Measurements from ENCODE around the gene NDUFV1.
"Not testable (repeated sequence)": the region's sequence is repeated elsewhere in the genome, so short reads cannot be mapped to it uniquely, and the experiment has no call there.

NDUFV1 gene

DNA sequence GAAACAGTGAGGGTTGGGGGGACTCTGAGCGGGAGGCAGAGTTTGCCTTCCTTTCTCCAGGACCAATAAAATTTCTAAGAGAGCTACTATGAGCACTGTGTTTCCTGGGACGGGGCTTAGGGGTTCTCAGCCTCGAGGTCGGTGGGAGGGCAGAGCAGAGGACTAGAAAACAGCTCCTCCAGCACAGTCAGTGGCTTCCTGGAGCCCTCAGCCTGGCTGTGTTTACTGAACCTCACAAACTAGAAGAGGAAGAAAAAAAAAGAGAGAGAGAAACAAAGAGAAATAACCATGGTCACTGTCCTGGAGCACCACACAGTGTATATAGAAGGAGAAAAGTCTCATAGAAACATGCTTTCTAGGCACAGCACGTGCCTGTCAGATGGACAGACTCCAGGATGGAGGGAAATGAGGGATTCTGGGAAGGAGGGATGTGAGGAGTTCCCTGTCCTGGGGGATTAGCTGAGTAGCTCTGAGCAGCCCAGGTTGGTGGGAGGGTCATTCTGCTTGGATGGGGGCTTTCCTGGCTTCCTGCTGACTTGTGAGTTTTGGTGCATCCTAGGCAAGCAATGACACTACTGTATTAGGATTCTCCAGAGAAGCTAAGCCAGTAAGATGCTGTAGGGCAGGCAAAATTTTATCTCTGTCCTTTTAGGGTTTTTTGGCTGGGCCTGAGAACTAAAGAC lies 20.0 kb upstream of the NDUFV1 start:
- DNase-seq (ENCODE audit: low read depth) = no peak

DNA sequence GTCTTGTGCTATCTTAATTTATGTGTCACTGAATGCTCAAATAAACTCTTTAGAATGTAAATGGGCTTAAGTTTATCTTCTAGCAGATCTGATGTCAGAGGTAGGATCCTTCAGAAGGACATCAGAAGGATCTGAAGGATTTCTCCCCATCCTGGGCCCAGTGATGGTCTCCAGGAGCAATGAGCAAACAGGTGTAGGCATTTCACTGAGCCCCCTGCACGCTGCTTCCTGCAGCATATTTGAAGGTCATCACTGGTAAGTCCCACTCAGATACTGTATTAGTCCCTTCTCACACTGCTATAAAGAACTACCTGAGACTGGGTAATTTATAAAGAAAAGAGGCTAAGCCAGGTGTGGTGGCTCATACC lies 18.6 kb upstream of the NDUFV1 start:
- no peak for DNase-seq (ENCODE audit: low read depth)

DNA sequence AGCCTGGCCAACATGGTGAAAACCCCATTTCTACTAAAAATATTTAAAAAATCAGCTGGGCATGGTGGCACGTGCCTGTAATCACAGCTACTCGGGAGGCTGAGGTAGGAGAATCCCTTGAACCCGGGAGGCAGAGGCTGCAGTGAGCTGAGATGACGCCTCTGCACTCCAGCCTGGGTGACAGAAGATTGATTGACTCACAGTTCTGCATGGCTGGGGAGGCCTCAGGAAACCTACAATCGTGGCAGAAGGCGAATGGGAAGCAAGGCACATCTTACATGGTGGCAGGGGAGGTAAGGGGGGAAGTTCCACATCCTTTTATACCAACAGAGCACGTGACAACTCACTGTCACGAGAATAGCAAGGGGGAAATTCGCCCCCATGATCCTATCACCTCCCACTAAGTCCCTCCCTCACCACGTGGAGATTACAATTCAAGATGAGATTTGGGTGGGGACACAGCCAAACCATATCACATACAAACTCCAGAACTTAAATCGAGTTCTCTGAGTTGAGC lies 17.8 kb upstream of the NDUFV1 start:
- DNase-seq (ENCODE audit: low read depth) = not testable (repeated sequence)

DNA sequence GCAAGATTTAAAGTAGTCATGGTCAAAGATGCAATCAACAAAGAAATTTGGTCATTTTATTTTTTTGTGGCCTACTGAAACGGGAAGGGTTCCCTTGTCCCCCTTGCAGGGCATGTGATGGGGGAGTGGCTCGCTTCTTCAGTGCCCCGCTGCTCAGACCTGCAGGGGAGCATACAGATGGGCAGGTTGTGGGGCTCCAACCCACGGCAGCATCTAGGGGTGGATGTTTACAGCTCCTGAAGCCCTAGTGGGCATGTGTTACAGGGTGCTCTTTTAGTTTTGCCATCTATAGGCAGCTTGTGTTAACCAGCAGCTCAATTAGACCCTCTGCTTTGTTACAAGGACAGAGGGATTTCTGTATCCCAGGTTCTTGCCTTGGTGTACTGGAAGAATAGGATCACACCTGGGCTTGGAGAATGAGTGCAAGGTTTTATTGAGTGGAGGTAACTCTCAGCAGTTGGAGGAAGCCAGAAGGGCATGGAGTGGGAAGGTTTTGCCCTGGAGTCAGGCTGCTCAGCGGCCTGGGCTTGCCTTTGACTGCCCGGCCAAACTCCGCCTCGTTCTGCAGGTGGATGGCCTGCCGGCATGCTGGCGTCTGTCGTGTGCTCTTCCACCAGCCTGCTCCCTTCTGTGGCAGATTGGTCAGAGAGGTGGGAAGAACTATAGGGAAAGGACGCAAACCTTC lies 13.7 kb upstream of the NDUFV1 start:
- DNase-seq (ENCODE audit: low read depth) = no peak

DNA sequence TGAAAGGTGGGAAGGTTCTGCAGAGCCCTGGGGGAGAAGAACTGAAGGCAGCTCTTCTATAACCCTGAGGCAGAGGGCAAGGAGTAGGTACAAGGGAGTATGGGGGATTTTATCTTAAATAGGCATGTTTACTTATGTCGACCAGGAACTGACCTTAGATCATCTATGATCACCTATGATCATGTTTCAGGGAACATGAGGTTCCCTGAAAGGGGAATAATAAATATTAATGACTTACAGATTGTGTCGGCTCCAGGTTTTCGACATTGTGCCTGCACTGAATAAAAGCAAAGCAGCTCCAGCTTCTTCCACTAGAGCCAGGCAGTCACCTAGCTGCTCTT lies 13.2 kb upstream of the NDUFV1 start:
- no peak for DNase-seq (ENCODE audit: low read depth)

DNA sequence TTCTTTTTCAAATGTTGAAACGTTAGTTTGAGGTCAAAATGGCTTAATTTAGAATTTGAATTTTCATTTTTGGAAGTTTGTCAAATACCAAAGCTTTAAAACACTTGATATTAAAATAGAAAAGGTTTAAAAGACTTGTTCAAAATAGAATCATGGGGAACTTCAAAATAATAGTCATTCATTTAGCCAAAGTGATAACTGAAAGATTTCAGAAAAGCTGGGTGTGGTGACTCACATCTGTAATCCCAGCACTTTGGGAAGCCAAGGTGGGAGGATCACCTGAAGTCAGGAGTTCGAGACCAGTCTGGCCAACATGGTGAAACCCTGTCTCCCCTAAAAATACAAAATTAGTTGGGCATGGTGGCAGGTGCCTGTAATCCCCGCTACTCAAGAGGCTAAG lies 12.3 kb upstream of the NDUFV1 start:
- no peak for DNase-seq (ENCODE audit: low read depth)

DNA sequence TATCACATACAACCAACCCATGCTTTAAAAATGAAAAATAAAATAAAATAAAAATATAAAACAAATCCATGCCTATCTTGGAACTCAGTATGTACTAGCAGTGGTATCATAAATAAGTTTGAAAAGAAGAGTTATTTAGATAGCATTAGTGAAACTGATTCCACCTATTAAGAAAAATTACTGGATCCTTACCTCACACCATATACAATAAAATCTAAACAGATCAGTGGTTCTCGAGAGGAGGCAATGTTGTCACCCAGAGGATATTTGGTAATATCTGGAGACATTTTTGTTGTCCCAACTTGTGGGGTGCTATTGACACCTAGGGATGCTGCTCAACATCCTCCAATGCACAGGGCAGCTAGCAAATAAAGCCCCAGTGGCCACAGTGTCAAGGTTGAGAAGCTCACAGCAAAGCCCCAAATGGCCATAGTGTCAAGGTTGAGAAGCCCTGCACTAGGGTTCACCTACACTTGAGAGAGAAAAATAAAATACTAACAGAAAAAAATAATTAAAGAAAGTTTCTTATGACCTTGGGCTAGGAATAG lies 9.9 kb upstream of the NDUFV1 start:
- DNase-seq (ENCODE audit: low read depth) = no peak

DNA sequence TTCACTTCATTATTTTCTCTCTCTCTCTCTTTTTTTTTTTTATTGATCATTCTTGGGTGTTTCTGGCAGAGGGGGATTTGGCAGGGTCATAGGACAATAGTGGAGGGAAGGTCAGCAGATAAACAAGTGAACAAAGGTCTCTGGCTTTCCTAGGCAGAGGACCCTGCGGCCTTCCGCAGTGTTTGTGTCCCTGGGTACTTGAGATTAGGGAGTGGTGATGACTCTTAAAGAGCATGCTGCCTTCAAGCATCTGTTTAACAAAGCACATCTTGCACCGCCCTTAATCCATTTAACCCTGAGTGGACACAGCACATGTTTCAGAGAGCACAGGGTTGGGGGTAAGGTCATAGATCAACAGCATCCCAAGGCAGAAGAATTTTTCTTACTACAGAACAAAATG lies 9.3 kb upstream of the NDUFV1 start:
- not testable (repeated sequence) for DNase-seq (ENCODE audit: low read depth)

DNA sequence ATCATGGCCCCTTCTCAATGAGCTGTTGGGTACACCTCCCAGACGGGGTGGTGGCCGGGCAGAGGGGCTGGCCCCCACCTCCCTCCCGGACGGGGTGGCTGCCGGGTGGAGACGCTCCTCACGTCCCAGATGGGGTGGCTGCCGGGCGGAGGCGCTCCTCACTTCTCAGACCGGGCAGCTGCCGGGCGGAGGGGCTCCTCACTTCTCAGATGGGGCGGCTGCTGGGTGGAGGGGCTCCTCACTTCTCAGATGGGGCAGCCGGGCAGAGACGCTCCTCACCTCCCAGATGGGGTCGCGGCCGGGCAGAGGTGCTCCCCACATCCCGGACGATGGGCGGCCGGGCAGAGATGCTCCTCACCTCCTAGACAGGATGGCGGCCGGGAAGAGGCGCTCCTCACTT lies 8.8 kb upstream of the NDUFV1 start:
- not testable (repeated sequence) for DNase-seq (ENCODE audit: low read depth)

DNA sequence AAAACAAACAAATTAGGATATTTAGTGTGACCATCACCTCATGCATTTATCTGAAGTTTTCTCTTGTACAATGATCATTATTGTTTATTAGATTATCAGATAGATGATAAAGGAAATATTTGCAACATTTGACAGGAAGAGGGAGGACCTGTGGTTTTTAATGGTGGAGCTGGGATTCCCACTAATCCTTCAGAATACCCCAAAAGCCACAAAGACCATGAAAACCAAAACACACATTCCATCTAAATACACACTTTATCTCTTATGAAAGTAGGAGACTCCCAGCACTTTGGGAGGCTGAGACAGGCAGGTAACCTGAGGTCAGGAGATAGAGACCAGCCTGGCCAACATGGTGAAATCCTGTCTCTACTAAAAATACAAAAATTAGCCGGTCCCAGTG lies 7.6 kb upstream of the NDUFV1 start:
- no peak for DNase-seq (ENCODE audit: low read depth)

DNA sequence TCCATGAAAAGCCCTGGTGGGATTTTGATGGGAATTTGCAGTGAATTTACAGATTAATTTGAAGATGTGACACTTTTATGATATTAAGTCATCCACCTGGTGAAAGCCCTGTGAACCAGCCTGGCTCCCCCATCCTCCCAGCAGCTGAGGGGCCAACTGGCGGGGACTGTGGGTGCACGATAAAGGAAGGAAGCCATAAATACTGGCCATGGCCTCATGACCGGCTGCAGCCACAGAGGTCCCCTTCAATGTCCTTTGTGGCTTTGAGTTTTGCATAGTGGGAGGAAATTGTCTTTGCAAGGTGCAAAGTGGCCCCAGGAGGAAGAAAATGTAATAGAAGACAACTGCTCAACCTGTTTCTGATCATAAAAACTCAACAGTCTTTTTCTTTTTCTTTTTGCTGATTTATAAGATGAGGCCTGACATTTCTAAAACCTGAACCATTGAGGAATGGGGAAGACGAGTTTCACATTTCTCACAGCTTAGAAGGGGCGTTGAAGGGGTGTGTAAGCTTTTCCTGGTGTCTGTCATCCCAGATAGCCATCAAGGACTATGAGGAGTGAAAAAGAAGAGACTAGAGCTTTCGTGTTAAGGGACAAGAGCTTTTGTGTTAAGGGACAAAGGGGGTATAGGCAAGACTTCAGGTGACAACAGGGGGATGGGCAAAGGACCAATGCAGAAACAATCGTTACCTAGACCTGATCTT lies 6.3 kb upstream of the NDUFV1 start:
- no peak for DNase-seq (ENCODE audit: low read depth)

DNA sequence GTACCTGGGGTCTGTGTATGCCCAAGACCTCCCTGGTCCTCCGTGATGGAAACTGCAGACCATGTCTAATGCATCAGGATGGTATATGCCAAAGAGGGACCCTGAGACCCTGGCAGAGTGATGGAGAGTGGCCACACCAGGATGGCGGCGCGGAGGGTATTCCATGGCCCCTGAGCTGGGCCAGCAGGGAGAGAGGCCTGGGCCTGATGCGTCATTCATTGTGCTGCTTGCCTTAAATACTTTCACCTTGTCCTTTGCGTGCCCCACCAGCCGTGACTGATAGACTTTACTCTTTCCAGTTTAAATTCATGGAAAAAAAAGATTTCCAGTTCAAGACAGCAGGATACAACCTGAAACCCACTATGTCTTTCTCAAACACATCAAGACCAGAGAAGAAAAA lies 5.6 kb upstream of the NDUFV1 start:
- DNase-seq (ENCODE audit: low read depth) = no peak

DNA sequence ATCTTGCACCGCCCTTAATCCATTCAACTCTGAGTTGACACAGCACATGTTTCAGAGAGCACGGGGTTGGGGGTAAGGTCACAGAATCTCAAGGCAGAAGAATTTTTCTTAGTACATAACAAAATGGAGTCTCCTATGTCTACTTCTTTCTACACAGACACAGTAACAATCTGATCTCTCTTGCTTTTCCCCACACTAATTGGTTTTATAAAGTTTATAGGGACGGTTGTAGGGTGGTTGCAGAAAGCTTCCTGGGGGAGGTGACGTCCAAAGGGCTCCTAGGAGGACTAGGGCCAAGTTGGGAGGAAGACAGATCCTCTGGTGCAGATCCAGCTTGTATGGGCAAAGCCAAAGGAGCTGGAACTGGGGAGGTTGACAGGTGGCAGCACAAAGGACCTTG lies 2.6 kb upstream of the NDUFV1 start:
- DNase-seq (ENCODE audit: low read depth) = not testable (repeated sequence)

DNA sequence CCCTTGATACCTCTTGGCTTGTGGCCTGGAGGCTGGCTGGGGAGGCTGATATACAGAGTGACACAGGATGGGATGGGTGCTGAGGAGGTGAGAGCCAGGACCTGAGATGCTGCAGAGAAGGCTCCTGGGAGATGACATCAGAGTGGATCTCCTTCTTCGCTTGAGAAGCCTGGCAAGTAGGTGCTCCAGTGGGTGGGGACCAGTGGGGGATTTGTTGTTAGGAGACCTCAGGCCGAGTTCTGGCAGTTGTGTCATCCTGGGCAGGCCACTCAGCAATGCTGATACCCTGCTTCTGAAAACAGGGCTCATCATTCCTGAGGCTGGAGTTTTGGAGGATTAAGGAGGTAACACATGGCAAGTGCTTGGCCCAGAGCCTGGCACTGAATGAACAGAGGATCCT lies 1.9 kb upstream of the NDUFV1 start:
- DNase-seq (ENCODE audit: low read depth) = no peak

DNA sequence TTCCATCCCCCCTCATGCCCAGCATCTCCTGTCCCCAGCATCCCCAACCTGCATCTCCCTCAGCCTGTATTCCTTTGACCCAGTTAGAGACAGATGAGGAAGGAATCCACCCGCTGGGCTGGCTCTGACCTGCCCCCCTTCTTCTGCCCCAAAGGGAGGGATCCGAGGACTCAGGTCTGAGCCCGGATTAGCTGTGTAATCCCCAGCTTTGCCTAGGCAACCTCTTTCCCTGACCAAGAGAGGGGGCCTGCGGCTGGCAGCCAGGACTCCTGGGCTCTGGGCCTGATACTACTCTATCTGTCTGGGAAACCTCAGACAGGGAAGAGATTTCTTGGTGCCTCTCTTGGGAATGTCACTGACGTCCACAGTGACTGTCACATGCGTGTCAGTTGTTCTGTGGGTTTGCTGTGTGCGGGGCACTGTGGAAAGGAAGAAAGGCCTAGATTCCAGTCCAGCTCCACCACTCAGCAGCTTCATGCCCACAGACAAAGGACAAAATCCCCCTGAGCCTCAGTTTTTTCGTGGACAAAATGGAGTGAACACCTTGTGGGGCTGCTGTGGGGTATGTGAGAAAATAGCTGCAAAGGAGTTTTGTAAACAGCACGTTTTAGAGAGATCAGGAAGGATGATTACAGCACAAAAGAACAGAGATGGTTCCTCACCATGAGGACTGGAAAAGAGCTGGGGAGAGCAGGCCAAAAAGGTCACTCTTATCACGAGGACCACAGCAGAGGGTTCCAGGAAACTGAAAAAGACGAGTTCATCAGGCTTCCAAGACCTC lies 1.3 kb upstream of the NDUFV1 start:
- DNase-seq (ENCODE audit: low read depth) = no peak

DNA sequence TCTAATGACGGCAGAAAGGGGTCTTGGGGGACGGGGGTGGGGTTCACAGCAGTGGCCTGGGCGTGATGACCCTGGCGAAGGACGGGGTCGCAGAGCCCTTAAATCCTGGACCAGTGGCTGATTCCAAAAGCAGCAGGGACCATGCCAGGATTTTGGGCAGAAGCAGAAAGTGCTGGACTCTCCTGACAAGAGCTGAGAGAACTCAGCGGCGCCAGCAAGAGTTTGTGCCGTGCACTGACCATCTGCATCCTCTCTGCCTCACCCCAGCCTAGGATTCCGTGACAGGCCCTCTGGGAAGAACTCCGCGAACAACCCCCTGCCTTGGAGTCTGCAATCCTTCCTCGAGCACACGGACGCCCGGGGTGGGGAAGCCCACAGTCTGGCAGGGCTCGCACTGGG lies 644 bp upstream of the NDUFV1 start:
- DNase-seq (ENCODE audit: low read depth) = no peak

DNA sequence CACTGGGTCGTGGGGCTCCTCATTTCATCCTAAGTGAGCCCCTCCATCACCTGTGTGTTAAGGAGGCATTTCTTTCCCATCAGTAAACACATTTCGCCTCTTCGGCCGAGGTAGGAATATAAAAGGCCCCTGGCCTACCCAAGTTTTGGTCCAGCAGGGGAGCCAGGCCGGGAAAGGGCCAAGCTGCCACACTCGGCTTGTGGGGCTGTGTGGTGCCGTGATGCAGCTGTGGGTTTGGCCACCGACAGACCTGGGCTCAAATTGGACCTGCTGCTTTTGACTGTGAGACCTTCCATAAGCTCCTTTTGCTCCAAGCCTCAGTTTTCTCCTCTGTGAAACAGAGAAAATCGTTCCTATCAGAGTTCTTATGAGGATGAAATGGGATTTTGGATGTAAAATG lies 771 bp downstream of the NDUFV1 start:
- DNase-seq (ENCODE audit: low read depth) = no peak

DNA sequence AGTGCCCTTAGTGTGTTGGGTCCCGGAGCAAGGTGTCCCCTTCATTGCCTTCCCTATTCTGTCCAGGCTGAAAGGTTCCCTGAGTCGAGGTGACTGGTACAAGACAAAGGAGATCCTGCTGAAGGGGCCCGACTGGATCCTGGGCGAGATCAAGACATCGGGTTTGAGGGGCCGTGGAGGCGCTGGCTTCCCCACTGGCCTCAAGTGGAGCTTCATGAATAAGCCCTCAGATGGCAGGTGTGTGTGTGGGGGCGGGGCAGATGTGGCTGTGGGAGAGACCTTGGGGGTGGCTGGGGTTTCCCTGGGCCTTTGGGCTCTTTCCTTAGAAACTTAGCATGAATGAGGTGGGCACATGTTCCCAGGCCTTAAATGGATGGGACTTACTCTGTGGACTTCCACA lies 1.8 kb downstream of the NDUFV1 start:
- DNase-seq (ENCODE audit: low read depth) = no peak

DNA sequence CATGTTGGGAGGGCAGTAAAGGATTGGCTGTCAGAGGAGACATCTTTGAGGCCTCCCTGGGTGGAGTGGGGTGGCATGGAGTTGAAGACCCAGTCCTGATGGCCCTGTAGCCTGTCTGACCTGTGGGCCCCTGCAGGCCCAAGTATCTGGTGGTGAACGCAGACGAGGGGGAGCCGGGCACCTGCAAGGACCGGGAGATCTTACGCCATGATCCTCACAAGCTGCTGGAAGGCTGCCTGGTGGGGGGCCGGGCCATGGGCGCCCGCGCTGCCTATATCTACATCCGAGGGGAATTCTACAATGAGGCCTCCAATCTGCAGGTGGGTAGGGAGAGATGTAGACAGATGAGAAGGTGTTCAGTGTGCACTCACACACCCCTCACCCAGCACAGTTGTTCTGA lies 2.6 kb downstream of the NDUFV1 start:
- DNase-seq (ENCODE audit: low read depth) = no peak

DNA sequence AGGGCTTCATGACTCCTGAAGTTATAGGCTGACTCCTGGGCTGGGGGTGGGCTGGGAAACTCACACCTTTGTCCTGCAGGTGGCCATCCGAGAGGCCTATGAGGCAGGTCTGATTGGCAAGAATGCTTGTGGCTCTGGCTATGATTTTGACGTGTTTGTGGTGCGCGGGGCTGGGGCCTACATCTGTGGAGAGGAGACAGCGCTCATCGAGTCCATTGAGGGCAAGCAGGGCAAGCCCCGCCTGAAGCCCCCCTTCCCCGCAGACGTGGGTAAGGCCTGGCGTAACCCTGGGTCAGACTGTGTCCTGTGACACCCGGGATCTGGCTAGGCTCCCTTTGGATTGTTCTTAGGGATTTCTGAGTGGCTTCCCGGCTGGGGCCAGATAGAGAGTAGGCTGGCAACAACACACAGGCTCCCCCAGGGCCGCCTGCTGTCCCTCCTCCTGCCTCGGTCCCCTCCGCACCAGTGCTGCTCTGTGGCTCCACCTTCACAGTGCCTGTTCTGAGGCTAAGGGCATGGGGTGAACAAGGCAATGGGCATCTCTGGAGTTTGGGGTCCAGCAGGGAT lies 3.6 kb downstream of the NDUFV1 start:
- no peak for DNase-seq (ENCODE audit: low read depth)

DNA sequence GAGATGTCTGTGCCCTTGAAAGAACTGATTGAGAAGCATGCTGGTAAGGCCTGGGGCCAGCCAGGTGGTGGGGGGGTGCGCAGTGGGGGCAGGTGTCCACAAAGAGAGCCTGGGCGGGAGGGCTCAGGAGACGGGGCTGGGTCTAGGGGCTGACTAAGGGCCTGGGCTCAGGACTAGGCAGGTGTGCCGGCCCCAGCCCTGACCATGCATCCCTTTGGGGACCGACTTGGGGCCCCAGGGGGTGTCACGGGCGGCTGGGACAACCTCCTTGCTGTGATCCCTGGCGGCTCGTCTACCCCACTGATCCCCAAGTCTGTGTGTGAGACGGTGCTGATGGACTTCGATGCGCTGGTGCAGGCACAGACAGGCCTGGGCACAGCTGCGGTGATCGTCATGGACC lies 4.4 kb downstream of the NDUFV1 start:
- no peak for DNase-seq (ENCODE audit: low read depth)
